ENCODE data around the gene RET. TPM values are rescaled to one million over a fixed set of nuclear protein-coding genes. Genes with fewer than 3 reads are reported as not detected.

RET gene
- total and polyA plus RNA-seq, 2 of the 13 experiments (the other 11 are each of a cell fraction or from before 2014, with no cell fraction given), result 0.02 TPM; not detected in 1

- in situ Hi-C loops (cut with HindIII; ENCODE audit: extremely low pct_ligation_motif_present, low pct_unique_long_range_greater_than_20kb) (no loop called here), intact Hi-C loops (cut with micrococcal nuclease; ENCODE audit: unreplicated experiment) (no loop called here)
- POLR2A ChIA-PET, result no interaction called here
- Histone ChIP-seq H3K9me3 (ENCODE audit: low read length) (no peaks in the 10 kb centered on the region), H2AFZ (ENCODE audit: low read length) (no peak overlapping the region), H3K4me2 (ENCODE audit: low read depth, low read length) (no peak overlapping the region), H3K27me3 (ENCODE audit: control insufficient read depth in 1 of 2, insufficient read depth in 2 of 2, low read length in 2 of 2) (peaks cover 5 to 40% of the 10 kb centered on the region in 2 experiments; a peak in 4 of 5 replicates), H3K9ac (ENCODE audit: insufficient read depth, low read depth, low read length) (no peak overlapping the region), H3K27ac (ENCODE audit: extremely low read length, insufficient read depth, low read length) (no peak overlapping the region), H4K20me1 (ENCODE audit: insufficient read depth, low read length) (no peaks in the 10 kb centered on the region), H3K4me1 (ENCODE audit: insufficient read depth, low read length) (no peaks in the 10 kb centered on the region), H3K36me3 (replicated peaks in 1 of 2; ENCODE audit: control insufficient read depth in 1 of 2, insufficient read depth in 2 of 2, low read length in 2 of 2) (no peaks in the 10 kb centered on the region), H3K4me3 (replicated peaks in 1 of 3; ENCODE audit: insufficient read depth in 1 of 3, low read depth in 2 of 3, low read length in 3 of 3) (no peak overlapping the region), H3K79me2 (ENCODE audit: insufficient read depth, low read length) (no peaks in the 10 kb centered on the region)
- BruUV-seq (replicated peaks), result no TSS peak
- TF ChIP-seq ZSCAN5A (CRISPR knock-in tag; IDR thresholded peaks at IDR 0.05; ENCODE audit: borderline replicate concordance) (no peak), ZNF879 (CRISPR knock-in tag; IDR thresholded peaks at IDR 0.05) (no peak), ZKSCAN8 (CRISPR knock-in tag; IDR thresholded peaks at IDR 0.05; ENCODE audit: borderline replicate concordance) (no peak)
- WGBS (ENCODE audit: low lambda C conversion rate), result 40% methylated on average over 10 of the region's 10 CpGs
- DNase-seq (ENCODE audit: low spot score) (no peak), ATAC-seq (no peak), FAIRE-seq (no peak)
- CTCF ChIA-PET (ENCODE audit: low intra/inter-chr PET ratio, low total read pairs), result no interaction called here
Measured at GRCh38 chr10:43090664-43091063, 13.8 kb downstream of the RET start.

- POLR2A ChIA-PET, result no interaction called here
- Histone ChIP-seq H3K4me3 (replicated peaks in 1 of 3; ENCODE audit: insufficient read depth in 1 of 3, low read depth in 2 of 3, low read length in 3 of 3) (no peak overlapping the region), H3K9me3 (ENCODE audit: low read length) (no peaks in the 10 kb centered on the region), H3K27ac (ENCODE audit: extremely low read length, insufficient read depth, low read length) (no peak overlapping the region), H4K20me1 (ENCODE audit: insufficient read depth, low read length) (no peaks in the 10 kb centered on the region), H3K79me2 (ENCODE audit: insufficient read depth, low read length) (no peaks in the 10 kb centered on the region), H3K4me1 (ENCODE audit: insufficient read depth, low read length) (no peaks in the 10 kb centered on the region), H3K27me3 (ENCODE audit: control insufficient read depth in 1 of 2, insufficient read depth in 2 of 2, low read length in 2 of 2) (peaks cover 5 to 38% of the 10 kb centered on the region in 2 experiments; a peak in 4 of 5 replicates), H3K9ac (ENCODE audit: insufficient read depth, low read depth, low read length) (no peak overlapping the region), H2AFZ (ENCODE audit: low read length) (no peak overlapping the region), H3K36me3 (replicated peaks in 1 of 2; ENCODE audit: control insufficient read depth in 1 of 2, insufficient read depth in 2 of 2, low read length in 2 of 2) (no peaks in the 10 kb centered on the region), H3K4me2 (ENCODE audit: low read depth, low read length) (no peak overlapping the region)
- 5% methylated on average over 3 of the region's 3 CpGs for WGBS (ENCODE audit: low lambda C conversion rate)
- ATAC-seq (no peak), DNase-seq (ENCODE audit: low spot score) (no peak), FAIRE-seq (no peak)
- in situ Hi-C loops (cut with HindIII; ENCODE audit: extremely low pct_ligation_motif_present, low pct_unique_long_range_greater_than_20kb) (no loop called here), intact Hi-C loops (cut with micrococcal nuclease; ENCODE audit: unreplicated experiment) (no loop called here)
- BruUV-seq (replicated peaks), result no TSS peak
- TF ChIP-seq BCLAF1 (IDR thresholded peaks at IDR 0.05) (no peak), ZNF24 (IDR thresholded peaks at IDR 0.05) (no peak), CREBL2 (CRISPR knock-in tag; IDR thresholded peaks at IDR 0.05; ENCODE audit: borderline replicate concordance) (no peak), IRF1 (CRISPR knock-in tag; IDR thresholded peaks at IDR 0.05; ENCODE audit: low read depth) (no peak), MIER3 (CRISPR knock-in tag; IDR thresholded peaks at IDR 0.05; ENCODE audit: borderline replicate concordance) (no peak), PAWR (CRISPR knock-in tag; IDR thresholded peaks at IDR 0.05; ENCODE audit: borderline replicate concordance) (no peak), POGK (CRISPR knock-in tag; conservative IDR thresholded peaks at IDR 0.05) (no peak), ZNF20 (CRISPR knock-in tag; IDR thresholded peaks at IDR 0.05) (no peak), ZNF549 (CRISPR knock-in tag; IDR thresholded peaks at IDR 0.05) (no peak)
- CTCF ChIA-PET (ENCODE audit: low intra/inter-chr PET ratio, low total read pairs), result no interaction called here
Measured at GRCh38 chr10:43091846-43092245, 15.0 kb downstream of the RET start.

Data from HepG2 (cell line).